HPDE6-E6E7 (cell line): ENCODE results near the gene DNAH6.

Experiments
- DNase-seq: peaks from one replicate; pipeline ENCODE4 v3.0.0; 2011; ENCODE audit warnings: missing footprints; ENCODE audit errors: extremely low spot score

Gene DNAH6

DNA sequence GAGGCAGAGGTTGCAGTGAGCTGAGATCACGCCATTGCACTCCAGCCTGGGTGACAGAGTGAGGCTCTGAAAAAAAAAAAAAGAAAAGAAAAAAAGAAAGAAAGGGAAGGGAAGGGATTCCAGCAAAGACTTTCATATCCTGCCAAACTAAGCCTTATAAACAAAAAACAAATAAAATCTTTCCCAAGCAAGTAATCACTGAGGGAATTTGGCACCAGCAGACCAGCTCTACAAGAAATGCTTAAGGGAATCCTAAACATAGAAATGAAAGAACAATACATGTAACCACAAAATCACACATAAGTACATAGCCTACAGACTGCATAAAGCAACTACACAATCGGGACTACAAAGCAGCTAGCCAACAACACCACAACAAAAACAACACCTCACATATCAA is 285.5 kb downstream of the DNAH6 start:
- DNase-seq = no peak

DNA sequence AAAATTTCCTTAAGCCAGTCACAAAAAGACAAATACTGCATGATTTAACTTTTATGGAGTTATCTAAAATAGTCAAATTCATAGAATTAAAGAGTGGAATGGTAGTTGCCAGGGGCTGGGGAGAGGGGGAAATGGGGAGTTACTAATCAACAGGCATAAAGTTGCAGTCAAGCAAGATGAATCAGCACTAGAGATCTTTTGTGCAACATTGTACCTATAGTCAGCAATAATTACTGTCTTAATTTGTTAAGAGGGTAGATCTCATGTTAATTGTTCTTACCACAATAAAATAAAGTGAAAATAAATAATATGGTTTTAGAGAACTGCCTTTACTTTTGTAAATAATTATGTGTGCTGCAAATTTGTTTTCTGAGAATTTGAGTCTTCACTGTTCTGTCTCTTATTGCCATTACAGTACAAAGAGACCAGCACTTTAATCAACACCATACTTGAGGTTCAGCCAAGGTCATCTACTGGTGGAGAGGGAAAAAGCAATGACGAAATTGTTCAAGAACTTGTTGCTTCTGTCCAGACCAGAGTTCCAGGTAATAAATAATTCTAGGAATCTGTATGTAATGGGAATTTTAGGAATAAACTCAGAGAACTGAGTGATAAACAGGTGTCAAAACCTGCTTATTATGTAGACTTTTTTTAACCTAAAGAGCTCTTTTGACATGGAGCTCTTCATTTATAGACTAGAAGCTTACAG is 289.1 kb downstream of the DNAH6 start:
- no peak for DNase-seq

DNA sequence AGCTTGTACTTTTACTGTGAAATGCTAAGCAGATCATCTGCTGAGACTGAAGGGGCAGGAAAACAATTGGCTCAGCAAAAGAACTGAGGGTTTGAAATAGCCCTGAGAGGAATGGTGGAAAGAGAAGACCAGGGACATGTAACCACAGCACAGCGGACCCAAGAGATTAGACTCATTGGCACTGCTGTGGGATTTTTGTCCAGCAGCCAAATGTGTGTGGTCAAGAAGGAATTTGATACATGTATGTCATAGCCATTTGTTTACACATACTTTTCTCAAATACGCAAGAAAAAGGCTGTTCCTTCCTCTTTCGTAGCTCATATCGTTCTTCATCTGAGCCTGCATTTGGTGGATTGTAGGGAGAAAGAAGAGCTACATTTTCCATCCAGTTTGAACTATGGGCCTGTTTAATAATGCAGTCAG is 290.8 kb downstream of the DNAH6 start:
- peak; percentile 60 for DNase-seq

DNA sequence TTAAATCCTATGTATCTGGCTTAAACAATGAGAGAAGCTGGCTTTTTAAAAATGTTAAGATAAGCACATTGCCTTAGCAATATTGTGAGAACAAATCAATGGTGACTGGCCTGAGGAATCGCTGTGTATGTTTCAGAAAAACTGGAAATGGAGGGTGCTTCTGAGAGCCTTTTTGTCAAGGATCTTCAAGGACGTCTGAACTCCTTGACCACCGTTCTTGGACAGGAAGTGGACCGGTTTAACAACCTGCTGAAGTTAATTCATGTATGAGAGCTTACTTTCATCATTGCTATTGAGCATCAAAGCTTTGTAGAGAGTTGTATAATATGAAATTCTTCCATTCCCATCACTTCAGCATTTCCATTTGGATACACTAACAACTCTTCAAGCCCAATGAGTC is 292.0 kb downstream of the DNAH6 start:
- no peak for DNase-seq

DNA sequence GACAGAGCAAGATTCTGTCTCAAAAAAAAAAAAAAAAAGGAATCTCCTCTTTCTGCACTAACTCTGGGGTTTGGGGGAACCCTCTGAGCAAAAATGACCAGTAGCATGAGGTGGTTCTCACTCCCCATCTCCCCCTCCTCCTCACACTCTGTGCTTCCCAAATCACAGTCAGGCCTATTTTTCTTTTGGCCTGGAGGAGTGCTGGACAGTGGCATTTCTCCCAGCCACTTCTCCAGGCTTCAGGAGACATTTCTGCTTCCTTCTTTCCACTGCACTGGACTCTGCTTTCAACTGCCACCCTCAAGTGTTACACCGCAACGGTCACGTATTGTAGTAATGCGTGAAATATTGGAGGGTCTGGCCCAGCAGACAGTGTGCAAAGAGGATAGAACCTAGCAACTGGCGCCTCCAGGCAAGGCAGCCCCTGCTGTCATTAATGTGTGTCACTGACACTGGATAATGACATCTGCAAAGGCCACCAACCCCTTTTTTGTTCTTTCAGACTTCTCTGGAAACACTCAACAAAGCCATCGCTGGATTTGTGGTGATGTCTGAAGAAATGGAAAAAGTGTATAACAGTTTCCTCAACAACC is 295.6 kb downstream of the DNAH6 start:
- DNase-seq = no peak

DNA sequence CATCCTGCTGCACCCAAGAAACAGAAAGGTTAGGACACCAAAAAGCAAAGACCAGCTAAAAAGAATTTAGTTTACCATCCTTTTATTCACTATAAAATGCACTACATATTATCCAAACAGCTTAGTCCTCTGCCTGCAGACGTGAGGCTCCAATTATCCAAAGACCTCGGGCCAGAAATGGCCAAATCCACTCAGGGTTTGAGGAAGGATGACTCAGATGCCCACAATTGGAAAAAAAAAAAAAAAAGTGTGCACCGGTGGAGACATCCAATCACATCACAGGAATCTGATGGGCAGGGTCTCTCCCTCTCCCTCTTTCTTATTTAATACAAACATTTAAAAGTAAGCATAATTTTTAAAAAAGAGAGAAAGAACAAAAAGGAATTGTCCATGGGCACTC is 298.8 kb downstream of the DNAH6 start:
- no peak for DNase-seq

DNA sequence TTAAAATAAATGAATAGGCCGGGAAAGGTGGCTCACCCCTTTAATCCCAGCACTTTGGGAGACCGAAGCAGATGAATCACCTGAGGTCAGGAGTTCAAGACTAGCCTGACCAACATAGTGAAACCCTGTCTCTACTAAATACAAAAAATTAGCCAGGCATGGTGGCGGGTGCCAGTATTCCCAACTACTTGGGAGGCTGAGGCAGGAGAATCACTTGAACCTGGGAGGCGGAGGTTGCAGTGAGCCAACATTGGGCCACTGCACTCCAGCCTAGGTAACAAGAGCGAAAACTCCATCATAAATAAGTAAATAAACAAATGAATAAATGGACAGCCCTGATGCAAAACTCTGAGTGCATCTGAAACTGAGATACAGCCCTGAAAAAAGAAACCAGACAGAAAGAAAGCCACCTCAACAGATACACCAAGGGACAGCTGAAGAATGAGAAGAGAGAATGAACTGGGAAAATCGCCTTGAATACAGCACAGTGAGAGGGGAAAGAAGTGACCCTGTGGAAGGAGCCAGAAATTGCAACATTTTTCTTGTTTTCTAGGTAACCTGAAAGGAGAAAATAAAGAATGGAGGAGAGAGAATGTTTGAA is 300.2 kb downstream of the DNAH6 start:
- DNase-seq = no peak

DNA sequence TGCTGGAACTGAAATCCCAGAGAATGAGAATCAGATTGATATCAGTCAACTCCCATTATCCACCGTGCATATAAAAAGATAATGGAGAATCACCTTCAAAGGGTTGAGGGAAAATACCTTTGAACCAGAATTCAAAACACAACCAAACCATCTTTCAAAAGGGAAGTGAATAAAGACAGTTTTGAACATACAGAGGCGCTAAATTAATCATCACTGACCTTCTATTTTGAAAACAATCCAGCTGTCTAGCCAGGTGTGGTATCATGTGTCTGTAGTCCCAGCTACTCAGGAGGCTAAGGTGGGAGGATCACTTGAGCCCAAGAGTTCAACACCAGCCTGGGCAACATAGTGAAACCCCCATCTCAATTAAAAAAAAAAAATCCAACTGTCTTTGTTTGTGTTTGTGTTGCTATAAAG is 300.9 kb downstream of the DNAH6 start:
- no peak for DNase-seq

DNA sequence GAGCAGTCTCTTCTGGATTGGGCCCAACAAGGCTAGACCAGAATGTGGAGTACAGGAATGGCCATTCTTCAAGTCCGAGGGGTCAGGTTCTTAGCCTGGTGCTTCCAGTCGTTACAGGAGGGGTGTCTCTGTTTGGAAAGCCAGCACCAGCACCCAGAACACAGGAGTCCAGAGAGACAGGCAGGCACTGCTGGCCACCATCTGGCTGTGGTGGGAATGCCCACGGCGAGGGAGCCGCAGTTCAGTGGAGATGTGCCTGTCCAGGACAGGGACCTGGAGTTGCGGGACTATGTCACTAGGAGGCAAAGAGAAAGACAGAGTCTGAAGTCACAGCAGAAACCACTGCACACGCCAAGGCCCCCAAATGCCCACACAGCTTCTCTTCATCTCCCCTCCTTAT is 305.5 kb downstream of the DNAH6 start:
- DNase-seq = no peak

DNA sequence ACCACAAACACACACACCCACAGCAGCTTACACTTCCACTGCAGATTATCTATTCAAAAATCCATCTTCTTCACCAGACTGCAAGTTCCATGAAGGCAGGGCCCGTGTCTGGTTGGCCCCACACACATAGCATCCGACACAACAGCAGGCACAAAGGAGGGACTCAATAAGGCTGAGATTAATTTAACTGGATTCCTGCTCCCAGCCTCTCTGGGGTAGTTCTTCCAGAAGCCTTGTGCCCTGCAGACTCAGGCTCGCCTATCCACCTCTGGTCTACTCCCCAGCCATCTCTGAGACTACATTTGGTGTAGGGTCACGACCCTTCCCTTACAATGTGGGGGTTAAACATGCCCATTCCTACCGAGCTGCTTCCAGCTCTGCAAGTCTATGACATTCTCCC is 306.9 kb downstream of the DNAH6 start:
- DNase-seq = no peak

DNA sequence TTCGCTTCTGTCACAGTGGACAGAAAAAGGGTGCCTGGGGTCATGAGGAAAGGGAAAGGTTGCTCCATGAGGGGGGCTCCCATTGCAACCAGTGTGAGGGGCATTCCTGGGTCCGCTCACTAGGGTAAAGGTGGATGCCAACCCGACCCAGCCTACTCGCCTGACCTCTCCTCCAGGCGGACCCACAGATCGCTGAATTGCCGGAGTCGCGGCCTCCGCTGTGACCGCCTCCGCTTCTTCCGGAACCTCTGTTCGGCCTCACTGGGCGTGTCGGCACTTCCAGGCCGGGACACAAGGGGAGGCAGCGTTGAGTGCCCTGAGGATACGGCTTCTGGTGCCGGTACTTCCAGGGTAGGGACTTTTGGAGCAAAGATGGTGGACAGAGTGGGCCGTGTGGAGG is 307.5 kb downstream of the DNAH6 start:
- no peak for DNase-seq

DNA sequence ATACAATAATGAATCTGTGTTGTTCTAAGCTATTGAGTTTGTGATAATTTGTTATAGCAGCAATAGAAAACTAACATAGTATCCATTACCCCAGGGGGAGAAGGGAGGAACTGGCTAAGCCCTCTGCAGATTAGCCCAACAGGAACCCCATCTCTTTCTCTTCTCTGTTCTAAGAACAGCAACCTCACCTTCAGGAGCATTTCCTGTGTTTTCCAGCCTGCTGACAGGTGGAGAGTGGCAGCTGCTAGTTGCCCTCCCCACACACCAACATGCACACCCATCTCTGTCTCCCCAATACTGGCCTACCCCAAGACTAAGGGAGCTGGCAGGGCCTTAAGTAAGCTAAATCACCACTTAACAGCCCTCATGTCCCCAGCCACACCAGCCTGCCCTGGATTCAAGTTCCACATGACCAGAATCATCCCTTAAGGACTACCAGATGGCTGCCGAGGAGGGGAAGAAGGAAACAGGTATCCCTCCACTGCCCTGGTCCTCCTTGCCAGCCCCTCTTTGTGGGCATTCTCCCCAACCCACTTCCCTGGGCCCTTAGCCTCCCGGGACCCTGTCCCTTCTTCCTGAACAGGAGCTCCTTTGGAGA is 311.8 kb downstream of the DNAH6 start:
- DNase-seq = no peak

DNA sequence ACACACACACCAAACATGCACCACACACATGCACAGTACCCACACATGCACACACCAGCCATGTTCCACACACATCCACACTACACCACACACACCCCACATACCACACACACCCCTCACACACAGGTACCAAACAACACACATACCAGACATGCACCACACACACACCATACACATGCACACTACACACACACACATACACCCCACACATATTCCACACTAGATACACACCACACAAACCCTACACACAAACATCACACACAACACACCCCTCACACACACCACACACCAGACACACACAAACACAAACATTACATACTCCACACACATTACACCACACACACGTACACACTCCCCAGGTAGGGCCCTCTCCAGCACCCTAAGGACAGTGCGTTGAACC is 313.4 kb downstream of the DNAH6 start:
- no peak for DNase-seq

DNA sequence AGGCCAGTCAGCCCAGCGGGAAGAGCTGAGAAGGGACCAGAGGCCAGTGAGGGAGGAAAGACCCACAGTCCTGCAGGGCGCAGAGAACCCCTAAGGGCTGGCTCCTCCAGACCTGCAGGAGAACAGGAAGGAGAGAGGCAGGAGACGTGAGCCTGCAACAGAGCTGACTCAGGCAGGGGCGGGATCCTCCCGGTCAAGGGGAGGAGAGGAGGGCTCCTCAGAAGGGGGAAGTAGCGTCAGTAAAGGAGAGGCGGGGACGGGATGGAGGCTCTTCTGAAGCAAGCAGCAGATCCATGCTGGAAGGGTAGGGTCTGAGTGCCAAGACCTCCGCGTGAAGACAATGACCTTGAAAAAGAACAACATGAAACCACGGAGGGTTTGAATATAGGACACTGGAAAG is 313.8 kb downstream of the DNAH6 start:
- no peak for DNase-seq

DNA sequence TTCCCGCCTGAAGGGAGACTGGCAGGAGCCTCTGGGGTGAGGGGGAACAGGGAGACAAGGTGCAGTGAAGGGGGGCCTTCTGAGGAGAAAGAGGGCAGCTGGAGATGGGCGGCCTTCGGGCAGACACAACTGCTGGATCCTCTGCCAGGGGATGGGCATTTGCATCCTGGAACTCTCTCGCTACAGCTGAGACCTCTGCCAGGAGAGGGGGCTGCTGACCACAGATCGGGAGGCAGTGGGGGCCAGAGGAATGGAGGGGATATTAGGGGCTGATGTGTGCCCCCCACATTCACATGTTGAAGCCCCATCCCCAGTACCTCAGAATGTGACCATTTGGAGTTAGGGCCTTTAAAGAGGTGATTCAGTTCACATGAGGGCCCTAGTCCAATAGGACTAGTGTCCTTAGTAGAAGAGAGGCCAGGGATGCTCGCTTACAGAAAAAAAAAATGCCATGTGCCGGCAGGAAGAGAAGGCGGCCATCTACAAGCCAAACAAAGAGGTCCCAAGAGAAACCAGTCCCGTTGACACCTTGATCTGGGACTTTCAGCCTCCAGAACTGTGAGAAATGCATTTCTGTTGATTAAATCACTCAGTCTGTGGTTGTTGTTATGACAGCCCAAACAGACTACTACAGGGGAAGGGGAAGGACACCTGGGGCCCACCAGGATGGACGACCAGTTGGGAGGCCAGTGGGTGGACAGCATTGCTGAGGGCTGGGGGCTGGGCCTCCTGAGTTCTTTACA is 314.6 kb downstream of the DNAH6 start:
- DNase-seq = no peak

DNA sequence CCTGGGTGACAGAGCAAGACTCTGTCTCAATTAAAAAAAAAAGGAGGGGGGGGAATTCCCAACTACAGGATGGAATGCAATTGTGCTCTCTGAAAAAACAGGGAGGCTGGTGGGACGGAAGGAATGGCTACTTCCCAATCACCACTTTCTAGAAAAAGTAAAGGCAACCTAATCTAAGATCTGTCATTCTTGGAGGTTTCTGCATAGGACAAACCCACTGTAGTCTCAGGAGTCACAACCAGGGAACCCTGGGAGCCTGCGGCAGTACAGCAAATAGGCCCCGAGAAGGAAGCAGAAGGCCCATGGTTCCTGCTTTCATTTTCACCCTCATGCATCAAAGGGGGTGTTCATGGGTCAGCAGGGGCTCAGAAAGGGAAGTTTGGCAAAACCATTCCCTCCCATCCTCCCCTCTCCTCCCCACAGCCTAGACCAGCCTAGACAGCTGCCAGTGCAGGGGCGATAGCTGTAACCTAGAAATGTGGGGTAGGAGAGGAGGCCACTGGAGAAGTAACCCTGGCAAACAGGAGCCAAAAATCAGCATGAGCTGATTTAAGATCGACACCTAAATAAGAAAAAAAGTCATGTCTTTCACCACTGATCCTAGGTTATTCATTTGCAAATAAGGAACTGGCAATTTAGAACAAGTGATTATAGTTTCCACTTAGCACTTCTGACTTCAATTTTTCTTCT is 316.6 kb downstream of the DNAH6 start:
- no peak for DNase-seq

DNA sequence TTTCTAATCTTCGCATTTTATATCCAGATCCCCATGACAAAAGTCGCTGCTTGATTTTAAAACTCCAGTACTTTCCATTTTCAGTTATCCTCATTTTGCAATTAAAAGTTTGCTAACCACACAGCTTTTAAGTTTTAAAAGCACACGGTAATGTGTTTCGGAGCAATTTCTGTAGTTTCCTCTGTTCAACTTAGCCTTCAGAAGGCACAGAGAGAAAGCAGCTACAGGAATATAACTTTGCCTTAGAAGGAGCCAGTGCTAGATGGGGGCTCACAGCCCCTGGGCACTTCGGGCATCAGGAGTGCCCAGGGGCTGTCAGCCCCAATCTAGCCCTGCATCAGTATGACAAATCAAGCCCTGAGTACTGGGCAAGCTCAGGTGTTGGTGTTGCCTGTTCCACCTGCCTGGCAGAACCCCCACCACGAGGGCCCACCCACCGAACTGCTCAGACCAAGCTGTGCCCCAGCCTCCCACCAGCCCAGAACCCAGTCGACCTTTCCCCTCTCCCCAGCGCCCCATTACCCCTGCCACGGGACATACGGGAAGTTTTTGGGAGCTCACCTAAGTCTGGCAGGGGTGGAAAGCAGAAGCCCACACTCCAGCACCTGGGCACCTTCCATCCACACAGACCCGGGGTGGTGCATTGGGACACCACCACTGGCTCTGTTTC is 317.3 kb downstream of the DNAH6 start:
- no peak for DNase-seq

DNA sequence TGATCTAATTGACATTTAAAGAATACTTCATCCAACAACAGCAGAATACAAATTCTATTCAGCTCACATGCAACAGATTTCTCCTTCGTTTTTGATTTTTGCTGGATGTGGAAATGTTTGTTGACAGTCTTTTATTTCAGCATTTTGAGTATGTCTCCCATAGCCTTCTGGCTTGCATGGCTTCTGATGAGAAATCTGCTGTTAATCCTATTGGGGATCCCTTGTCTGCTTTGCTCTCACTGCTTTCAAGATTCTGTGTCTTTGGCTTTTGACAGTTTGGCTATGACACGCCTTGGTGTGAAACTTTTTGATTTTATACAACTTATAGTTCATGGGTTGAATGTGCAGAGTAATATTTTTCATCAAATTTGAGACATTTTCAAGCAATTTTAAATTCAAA is 319.9 kb downstream of the DNAH6 start:
- no peak for DNase-seq

DNA sequence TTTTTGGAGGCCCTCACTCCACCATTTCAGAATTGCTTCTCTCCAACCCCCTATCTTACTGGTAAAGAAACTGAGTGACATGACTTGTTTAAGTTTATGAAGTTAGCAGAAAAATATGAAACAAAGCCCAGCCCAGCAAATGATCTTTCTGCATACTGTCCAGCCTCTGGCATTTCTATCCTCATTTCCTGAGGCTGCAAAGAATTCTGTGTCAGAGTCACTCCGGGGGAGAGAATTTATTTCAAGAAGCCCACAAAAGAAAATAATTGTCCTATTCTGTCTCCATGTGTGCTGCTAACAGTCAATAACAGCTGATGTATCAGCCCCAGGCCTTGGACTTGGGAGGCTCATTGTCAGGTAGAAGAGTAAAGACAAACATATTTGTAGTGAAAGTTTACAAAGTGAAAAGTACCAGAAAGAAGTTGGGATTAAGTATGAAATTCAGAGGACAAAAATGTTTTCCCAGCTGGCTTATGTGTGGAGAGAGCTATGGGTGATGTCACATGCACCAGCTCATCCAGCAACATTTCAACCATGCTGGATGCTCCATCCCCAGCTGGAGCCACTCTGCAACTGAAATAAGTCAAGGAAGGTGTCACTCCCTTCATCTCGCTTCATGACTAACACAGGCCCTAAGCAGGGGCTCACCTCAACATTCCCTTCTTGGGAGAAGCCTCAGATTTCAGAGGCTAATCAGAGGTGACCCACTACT is 322.3 kb downstream of the DNAH6 start:
- DNase-seq = no peak

DNA sequence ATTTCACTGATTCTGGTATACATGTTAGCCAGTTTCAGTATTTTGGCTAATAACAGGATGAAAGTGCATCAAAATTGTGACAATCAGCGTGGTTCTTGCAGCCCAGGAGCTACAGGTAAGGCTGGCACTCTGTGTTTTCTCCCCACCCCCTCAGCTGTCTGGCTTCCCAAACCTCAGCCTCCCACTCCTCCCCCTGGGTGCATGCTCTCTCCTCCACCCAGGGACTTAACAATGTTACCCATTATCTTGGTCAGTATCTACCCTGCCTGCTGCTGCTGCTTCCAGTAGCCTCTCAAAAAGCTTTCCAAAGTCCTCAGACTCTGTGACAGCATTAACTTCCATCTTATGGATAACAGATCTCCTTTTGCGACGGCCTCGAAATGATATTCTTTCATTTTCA is 323.6 kb downstream of the DNAH6 start:
- no peak for DNase-seq

DNA sequence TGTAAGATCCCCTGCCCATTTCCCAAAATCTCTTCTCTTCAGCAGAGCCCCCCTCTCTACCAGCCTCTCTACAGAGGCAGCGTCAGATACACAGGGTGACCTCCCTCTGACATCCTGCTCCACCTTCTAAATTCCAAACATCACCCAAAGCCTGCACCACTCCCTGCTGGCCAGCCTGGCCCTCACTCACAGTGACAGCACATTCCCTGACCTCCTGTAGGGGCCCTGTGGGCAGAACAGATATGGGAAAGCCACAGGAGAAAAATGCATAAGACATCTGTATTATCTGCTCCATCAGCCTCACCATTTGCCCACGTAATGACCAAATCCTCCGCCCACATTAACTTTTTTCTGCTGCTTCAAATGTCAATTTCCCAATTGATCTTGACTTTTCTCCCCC is 324.0 kb downstream of the DNAH6 start:
- DNase-seq = no peak
